MCF 10A (cell line): Measurements from ENCODE around the gene CRYBA1. TPM values are rescaled to one million over a fixed set of nuclear protein-coding genes. Genes with fewer than 3 reads are reported as not detected.

Source experiments
- BruUV-seq: library from RNA; stranded (reverse); fragments of 400-500 nt; replicated peaks from 2 replicates; lab custom pipeline; 2021; lab: Mats Ljungman, UMichigan
- CTCF ChIA-PET: fragments of 300-600 bp; sonication (Branson Sonifier 250); formaldehyde crosslinking; extraction: SDS; loops from one replicate; lab custom pipeline; 2021; ENCODE audit warnings: antibody characterized with exemption, inconsistent platforms; lab: Yijun Ruan, JAX
- POLR2A ChIA-PET: fragments of 300-600, 350-650 bp; sonication (Branson Sonifier 250); formaldehyde crosslinking; extraction: SDS; loops from one replicate; lab custom pipeline; 2020; ENCODE audit warnings: antibody characterized with exemption, inconsistent platforms; lab: Yijun Ruan, JAX
- DNase-seq: peaks from one replicate; pipeline ENCODE4 v3.0.0-alpha.2; 2018; ENCODE audit not compliant: unreplicated experiment
- H3K27ac Mint-ChIP-seq: one replicate; pipeline ENCODE4 v1.8.0; 2022; ENCODE audit warnings: mild to moderate bottlenecking, low read depth, mixed read lengths; ENCODE audit not compliant: unreplicated experiment
- H3K27me3 Mint-ChIP-seq: one replicate; pipeline ENCODE4 v1.8.0; 2022; ENCODE audit warnings: mixed read lengths; ENCODE audit not compliant: insufficient read depth, unreplicated experiment
- H3K36me3 Mint-ChIP-seq: one replicate; pipeline ENCODE4 v1.8.0; 2022; ENCODE audit warnings: mild to moderate bottlenecking, moderate library complexity, mixed read lengths; ENCODE audit not compliant: insufficient read depth, unreplicated experiment
- H3K4me1 Mint-ChIP-seq: one replicate; pipeline ENCODE4 v1.8.0; 2022; ENCODE audit warnings: mixed read lengths; ENCODE audit not compliant: insufficient read depth, unreplicated experiment
- H3K4me3 Mint-ChIP-seq: one replicate; pipeline ENCODE4 v1.8.0; 2022; ENCODE audit warnings: mild to moderate bottlenecking, moderate library complexity, mixed read lengths; ENCODE audit not compliant: unreplicated experiment
- H3K9me3 Mint-ChIP-seq: one replicate; pipeline ENCODE4 v1.8.0; 2022; ENCODE audit warnings: mixed read lengths; ENCODE audit not compliant: unreplicated experiment
- intact Hi-C: fragments of 100-400 bp; cut with micrococcal nuclease; formaldehyde crosslinking; loops from 2 replicates; pipeline ENCODE4 v1.14.1; 2022
- total RNA-seq: library from RNA; stranded (reverse); gene quantifications from 2 replicates; pipeline ENCODE4 v1.2.3, GENCODE V29; 2022
- TF ChIP-seq, protein P1 (sequence below): fragments of 200-600 bp; IDR thresholded peaks from one replicate; pipeline ENCODE4 v1.8.0; 2022; ENCODE audit warnings: antibody characterized with exemption, mild to moderate bottlenecking; ENCODE audit not compliant: unreplicated experiment

The CRYBA1 gene
- total RNA-seq, 1 experiment from 2014 or later = not detected

DNA sequence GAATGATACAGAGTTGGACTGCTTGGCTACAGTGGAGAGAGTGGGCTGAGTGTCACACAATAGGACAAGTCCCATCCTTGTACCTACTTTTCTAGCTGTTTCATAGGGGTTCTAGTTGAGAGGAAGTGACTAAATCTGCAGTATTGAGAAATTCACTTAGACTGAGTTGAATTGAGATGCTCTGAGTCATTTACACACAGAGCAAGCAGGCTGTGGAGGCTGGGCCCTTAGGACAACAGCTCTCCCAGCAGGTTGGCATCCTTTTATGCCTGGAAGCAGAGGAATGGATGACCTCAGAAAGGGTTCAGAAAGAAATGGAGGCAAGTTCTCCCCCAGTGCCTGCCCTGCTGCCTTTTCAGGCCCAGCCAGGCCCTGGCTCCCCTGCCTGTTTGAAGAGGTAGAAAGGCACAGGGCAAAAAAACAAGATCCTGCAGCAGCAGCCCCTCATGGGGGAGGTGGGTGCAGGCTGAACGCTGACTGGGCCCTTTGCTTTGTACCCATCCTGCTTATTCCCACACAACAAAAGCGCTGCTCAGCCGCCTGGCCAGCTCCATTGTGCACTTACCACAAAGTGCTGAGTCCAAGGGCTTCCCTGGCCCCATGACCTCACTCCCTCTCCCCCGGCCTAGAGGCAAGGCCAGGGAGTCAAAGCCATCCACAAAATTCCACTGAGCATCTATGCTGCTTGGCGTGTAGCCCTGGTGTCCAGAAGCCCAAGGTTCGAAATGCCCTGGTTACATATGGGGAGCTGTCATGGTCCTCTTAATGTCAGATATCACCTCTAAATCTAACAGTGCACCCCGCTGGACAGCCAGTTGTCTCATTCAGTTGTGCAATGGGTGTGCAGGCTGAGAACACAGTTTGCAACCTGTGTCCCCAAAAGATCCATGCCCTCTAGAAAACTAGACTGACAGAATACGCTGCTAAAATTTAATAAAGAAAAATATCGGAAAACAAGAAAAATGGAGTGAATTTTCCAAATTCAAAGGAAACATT is 5.4 kb upstream of the CRYBA1 start:
- peak; percentile 97 for DNase-seq
- H3K36me3 Mint-ChIP-seq = no peaks in the 10 kb centered on the region
- TF ChIP-seq, protein P1, sequence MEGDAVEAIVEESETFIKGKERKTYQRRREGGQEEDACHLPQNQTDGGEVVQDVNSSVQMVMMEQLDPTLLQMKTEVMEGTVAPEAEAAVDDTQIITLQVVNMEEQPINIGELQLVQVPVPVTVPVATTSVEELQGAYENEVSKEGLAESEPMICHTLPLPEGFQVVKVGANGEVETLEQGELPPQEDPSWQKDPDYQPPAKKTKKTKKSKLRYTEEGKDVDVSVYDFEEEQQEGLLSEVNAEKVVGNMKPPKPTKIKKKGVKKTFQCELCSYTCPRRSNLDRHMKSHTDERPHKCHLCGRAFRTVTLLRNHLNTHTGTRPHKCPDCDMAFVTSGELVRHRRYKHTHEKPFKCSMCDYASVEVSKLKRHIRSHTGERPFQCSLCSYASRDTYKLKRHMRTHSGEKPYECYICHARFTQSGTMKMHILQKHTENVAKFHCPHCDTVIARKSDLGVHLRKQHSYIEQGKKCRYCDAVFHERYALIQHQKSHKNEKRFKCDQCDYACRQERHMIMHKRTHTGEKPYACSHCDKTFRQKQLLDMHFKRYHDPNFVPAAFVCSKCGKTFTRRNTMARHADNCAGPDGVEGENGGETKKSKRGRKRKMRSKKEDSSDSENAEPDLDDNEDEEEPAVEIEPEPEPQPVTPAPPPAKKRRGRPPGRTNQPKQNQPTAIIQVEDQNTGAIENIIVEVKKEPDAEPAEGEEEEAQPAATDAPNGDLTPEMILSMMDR = no peak
- ChIA-PET CTCF (interaction anchor here (0.5 to 6.6 kb wide), 15 partner anchors 8 to 105 kb away, joined by 3 to 55 read pairs (median 4); no protein-coding TSS in a partner anchor), POLR2A (interaction anchor here (0.7 to 4.2 kb wide), 18 partner anchors 9 to 432 kb away, joined by 3 to 79 read pairs (median 4); partner anchors contain the start of genes MYO18A and NUFIP2)
- peak overlapping the region; percentile 75 for H3K27ac Mint-ChIP-seq
- BruUV-seq = no TSS peak
- intact Hi-C loops = loop anchor here (5.0 kb wide), 1 partner anchor 51 kb away; the partner anchor contains the start of gene NUFIP2
- no peaks in the 10 kb centered on the region for H3K9me3 Mint-ChIP-seq
- peaks cover 32% of the 10 kb centered on the region for H3K4me1 Mint-ChIP-seq
- H3K27me3 Mint-ChIP-seq = no peaks in the 10 kb centered on the region
- no peak overlapping the region for H3K4me3 Mint-ChIP-seq

DNA sequence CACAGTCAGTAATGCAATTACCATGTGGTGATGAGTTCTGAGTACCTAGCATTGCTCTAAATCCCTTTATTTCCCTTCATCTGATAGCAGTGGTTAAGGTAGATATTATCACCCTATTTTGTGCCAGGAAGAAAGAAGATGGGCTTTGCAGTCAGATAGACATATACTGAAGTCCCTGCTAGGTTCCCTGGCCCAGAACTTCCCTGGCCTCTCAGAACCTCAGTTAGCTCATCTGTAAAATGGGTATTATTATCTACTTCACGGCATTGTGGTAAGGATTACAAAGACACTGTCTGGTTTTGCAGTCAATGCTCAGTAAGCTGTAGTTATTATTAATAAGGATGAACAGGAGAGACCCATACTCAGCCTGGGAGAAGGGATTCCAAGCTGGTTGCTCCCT is 4.6 kb upstream of the CRYBA1 start:
- CTCF ChIA-PET = interaction anchor here (0.5 to 2.1 kb wide), 7 partner anchors 9 to 97 kb away, joined by 3 to 7 read pairs (median 4); no protein-coding TSS in a partner anchor

DNA sequence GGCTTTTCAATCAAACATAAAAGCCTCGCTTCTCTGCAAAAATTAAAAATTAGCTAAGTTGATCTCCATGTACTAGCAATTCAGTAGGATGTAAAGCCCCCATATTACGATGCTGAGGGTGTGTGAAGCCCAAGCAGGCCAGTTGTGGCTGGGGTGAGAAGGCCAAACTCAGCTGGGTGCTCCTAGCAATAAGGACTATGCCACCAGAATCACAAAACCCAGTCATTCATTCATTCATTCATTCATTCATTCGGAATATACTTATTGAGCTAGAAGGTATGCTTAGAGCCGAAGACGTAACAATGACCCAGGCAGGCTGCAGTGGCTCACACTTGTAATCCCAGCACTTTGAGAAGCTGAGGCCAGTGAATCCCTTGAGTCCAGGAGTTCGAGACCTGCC is 3.9 kb upstream of the CRYBA1 start:
- Mint-ChIP-seq H3K4me3 (no peak overlapping the region), H3K36me3 (no peaks in the 10 kb centered on the region), H3K9me3 (no peaks in the 10 kb centered on the region), H3K27me3 (no peaks in the 10 kb centered on the region), H3K27ac (peak overlapping the region; percentile 67), H3K4me1 (peaks cover 25% of the 10 kb centered on the region)
- DNase-seq = no peak
- TF ChIP-seq, protein P1 = no peak
- POLR2A ChIA-PET = interaction anchor here (1.4 to 4.2 kb wide), 4 partner anchors 14 to 93 kb away, joined by 3 to 79 read pairs (median 24); partner anchors contain the start of gene MYO18A
- no TSS peak for BruUV-seq
- intact Hi-C loops = loop anchor here (5.0 kb wide), 1 partner anchor 50 kb away; the partner anchor contains the start of gene NUFIP2
- CTCF ChIA-PET = interaction anchor here (0.7 to 2.1 kb wide), 9 partner anchors 9 to 377 kb away, joined by 3 to 7 read pairs (median 4); no protein-coding TSS in a partner anchor

More for the DNA sequence above, 4.6 kb upstream of the CRYBA1 start:
- Mint-ChIP-seq H3K27ac (peak overlapping the region; percentile 67), H3K36me3 (no peaks in the 10 kb centered on the region), H3K9me3 (no peaks in the 10 kb centered on the region), H3K27me3 (no peaks in the 10 kb centered on the region), H3K4me1 (peaks cover 32% of the 10 kb centered on the region), H3K4me3 (no peak overlapping the region)
- no TSS peak for BruUV-seq
- intact Hi-C loops = loop anchor here (5.0 kb wide), 1 partner anchor 50 kb away; the partner anchor contains the start of gene NUFIP2
- TF ChIP-seq, protein P1 = no peak
- POLR2A ChIA-PET = interaction anchor here (3.2 to 4.2 kb wide), 4 partner anchors 8 to 92 kb away, joined by 23 to 79 read pairs (median 30); partner anchors contain the start of gene MYO18A
- no peak for DNase-seq
